GM19324 (cell line): Measurements from ENCODE around the gene POLR1E.

Experiments used
- ATAC-seq: cut with Tn5 transposase; IDR thresholded peaks from one replicate; pipeline ENCODE4 v1.9.1; 2021; ENCODE audit warnings: mild to moderate bottlenecking, moderate library complexity; ENCODE audit not compliant: unreplicated experiment, low FRiP score

The POLR1E gene

GRCh38 chr9:37485389-37486255 is at the start of gene POLR1E:
TSS of gene POLR1E (plus strand) at chr9:37485948. CDS start at chr9:37486048, 100 bp downstream.
- ATAC-seq, result peak; percentile 98

- ATAC-seq, result no peak
Observed at GRCh38 chr9:37436540-37436939, 49.2 kb upstream of the POLR1E start.

DNA sequence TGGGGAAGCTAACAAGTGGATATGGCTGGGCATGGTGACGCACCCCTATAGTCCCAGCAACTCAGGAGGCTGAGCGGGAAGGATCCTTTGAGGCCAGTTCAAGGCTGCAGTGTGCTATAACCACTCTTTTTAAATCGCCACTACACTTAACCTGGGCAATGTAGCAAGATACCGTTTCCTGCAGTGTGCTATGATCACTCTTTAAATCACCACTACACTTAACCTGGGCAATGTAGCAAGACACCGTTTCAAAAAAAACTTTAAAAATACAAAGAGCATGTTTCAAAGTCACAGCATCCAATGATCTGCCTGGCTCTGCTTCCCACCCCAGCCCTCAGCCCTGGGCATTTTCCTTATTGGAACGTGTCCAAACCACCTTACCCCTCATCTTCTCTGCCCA is 48.7 kb upstream of the POLR1E start:
- no peak for ATAC-seq

DNA sequence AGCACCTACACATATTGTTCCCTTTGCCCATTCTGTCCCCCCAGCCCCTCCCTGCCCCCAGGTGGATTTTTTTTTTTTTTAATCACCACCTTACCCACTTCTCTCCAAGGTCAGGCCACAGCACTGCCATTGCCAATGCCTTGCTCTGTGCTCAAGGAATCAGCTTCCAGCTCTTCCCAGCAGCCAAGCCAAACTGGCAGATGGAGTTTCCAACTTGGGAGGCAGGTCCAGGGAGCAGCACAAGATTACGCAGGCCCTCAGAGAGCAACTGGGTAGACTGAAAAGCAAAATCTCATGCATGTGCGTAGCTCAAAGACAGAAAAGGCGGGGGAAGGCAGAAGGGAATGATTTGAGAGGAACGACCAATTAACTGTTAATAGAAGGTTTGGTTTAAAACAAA is 48.1 kb upstream of the POLR1E start:
- no peak for ATAC-seq

DNA sequence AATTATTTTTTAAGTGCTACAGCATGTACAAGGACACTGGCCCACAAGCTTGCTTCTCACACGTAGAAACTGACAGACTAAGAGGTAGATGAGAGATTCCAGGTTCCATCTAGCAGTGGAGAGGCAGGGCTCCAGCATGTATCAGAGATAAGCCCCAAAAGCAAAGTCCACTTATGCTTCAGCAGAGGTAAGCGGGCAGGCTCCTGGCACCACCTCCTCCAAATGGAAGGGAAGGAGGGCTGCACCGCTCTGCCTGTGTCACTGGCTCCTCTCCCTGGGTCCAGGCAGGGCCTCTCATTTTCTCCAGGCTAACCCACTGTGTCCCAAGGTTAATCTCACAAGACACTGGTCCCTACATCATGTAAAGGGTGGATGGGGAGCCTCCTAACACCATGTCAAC is 47.4 kb upstream of the POLR1E start:
- ATAC-seq, result no peak

DNA sequence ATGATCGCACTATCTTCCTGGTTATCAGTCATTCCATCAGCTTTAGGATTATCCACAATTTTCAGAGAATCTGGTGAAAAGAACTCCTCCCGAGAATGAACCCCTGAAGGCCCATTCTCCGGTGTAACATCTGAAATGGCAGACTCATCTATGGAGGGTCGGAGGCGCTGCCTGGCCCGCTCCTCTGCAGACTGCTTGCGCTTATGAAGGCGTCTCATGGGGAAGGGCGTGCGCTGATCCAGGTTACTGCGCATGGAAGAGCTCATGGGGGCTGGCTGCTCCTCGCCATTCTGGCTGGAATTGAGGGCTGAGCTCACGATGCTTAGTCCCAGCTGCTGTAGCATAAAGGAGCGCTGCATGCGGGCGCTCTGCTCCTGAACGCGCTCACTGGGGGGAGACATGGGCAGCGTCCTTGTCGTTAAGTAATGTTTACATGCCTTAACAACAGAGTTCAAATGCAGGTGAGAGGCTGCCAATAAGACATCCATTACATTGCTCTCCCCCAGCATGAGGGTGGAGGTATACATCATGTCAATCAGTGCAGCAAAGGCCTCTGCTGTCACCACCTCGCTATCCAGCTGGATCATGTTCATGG is 43.9 kb upstream of the POLR1E start:
- no peak for ATAC-seq

DNA sequence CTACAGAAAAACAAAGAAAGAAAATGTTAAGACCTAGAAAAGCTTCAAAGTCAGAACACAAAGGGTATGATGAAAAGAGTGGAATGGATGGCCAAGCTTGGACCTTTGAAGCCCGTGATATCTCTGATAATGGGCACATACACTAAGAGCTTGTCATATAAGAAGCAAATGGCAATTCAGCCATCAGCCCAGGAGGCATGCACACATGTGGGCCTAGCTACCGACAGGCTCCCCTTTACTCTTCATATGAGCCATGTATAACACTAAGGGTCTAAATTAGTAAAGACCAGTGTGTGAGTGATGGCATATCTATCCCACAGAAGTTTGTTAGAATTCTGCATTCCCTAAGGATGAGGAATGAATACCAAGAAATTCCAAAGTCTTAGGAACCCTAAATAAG is 43.2 kb upstream of the POLR1E start:
- no peak for ATAC-seq

DNA sequence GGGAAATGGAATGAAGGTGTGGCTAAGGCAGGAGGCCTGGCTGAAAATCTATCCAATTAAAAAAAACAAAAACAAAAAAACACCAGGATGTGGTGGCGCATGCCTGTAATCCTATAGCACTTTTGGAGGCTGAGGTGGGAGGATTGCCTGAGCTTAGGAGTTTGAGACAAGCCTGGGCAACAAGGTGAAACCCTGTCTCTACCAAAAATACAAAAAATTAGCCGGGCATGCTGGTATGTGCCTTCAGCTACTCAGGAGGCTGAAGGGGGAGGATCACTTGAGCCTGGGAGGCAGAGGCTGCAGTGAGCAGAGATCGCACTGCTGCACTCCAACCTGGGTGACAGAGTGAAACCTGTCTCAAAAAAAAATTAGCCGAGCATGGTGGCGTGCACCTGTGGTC is 42.2 kb upstream of the POLR1E start:
- ATAC-seq, result no peak

DNA sequence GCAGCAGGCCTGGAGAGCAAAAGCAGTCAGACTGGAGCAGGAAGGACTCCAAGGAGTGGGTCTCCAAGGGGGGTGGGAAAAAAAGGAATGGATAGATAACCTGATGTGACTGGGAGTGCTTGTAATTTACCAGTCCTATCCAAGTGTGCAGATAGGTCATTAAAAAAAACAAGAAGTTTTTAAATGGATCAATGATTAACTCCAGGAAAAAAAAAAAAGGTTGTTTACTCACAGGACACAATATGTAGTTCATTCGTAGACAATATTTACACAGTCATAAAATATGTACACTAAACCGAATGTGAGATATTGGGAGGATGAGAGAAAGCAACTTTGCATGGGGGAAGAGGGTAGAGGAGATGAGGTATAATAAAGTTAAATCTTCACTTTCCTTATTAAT is 40.9 kb upstream of the POLR1E start:
- ATAC-seq, result no peak

GRCh38 chr9:37445832-37446231 is 39.9 kb upstream of the POLR1E start:
- ATAC-seq, result no peak

DNA sequence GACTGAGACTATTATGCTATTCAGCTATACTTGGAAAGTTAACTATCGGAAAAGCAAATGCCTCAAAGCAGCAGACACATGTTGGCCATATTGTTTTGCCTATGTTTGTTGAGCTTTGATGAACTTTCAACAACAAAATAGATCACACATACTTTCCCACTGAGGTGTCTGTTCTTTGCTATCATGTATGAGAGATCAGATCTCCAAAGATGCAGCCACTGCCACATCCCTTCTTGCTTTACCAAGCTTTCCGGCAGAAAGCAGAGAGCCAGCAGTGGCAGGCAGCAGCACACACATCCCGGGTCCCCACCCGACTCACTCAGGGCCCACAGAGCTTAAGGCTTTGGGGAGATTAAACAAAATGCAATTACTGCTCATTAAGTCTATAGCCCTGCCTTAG is 39.3 kb upstream of the POLR1E start:
- ATAC-seq, result no peak

GRCh38 chr9:37447111-37447510 is 38.6 kb upstream of the POLR1E start:
- ATAC-seq, result no peak

DNA sequence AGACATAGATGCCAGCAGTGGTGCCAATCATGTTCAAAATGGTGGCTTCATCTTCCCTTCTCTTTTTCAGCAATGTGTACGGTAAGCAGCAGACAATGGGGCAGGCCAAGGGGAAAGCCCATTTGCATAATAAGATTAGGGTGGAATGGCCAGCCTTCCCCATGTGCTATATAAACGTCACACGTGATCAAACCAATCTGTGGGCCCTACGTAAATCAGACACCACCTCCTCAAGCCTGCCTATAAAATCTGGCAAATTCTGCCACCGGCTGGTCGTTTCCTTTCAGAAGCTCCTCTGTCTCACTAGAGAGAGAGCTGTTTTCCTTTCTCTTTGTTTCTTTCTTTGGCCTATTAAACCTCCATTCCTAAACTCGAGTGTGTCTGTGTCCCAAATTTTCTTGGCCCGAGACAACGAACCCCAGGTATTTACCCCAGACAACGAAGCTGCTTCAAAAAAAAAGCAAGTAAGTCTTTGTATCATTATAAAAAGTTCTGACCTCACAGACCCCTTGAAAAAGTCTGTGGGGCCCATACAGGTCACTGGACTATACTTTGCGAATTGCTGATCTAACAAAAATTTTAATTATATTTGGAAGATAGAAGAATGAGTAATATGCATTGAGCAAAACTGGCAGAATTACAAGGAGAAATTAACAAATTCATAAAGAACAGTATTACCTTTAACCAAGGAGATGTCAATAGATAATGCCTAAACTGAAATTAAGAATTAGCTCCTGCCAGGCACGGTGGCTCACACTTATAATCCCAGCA is 35.7 kb upstream of the POLR1E start:
- ATAC-seq, result no peak

GRCh38 chr9:37451628-37452027 is 34.1 kb upstream of the POLR1E start:
- no peak for ATAC-seq

GRCh38 chr9:37452611-37453010 is 33.1 kb upstream of the POLR1E start:
- ATAC-seq, result no peak

- no peak for ATAC-seq
Observed at GRCh38 chr9:37453827-37454226, 31.9 kb upstream of the POLR1E start.

DNA sequence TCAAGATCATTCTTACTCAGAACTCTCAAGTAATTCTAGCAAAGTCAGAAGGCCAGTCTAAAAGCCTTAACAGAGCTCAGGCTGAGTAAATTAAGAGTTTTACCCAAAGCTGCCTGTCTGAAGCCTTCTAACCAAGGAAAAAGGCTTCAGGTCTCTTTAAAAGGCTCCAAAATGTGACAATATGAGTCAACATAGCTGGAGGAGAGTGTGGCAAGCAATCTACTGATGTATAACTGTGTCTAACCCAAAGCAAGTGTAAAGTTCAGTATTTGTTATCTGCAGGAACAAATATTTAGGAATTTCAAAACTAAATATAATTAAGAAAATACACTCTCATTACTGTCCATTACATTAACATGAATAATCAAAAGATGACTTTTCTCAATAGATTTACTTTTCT is 31.5 kb upstream of the POLR1E start:
- no peak for ATAC-seq

DNA sequence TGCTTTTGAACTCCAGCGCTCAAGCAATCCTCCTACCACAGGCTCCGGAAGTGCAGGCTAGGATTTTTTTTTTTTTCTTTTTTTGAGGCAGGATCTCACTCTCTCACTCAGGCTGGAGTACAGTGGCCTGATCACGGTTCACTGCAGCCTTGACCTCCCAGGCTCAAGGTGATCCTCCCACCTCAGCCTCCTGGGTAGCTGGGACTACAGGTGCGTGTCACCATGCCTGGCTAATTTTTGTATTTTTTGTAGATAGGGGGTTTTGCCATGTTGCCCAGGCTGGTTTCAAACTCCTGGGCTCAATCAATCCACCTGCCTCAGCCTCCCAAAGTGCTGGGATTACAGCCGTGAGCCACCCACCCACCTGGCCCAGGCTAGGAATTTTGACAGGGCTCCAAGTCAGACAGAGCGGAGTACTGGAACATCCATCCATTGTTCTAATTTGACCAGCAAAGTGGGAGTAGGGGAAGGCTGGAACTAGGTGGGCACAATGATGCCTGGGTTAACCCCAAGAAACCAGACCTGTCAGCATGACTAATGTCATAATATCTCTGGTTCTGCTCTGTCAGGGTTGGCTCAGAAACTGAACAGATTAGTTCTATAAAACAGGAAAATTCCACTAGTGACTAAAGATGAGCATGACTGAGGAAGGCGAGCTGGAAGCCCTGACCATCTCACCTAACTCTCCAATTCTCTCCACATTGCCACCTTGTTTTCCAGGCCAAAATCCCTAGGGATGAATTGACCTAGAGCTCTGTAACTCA is 29.7 kb upstream of the POLR1E start:
- no peak for ATAC-seq

DNA sequence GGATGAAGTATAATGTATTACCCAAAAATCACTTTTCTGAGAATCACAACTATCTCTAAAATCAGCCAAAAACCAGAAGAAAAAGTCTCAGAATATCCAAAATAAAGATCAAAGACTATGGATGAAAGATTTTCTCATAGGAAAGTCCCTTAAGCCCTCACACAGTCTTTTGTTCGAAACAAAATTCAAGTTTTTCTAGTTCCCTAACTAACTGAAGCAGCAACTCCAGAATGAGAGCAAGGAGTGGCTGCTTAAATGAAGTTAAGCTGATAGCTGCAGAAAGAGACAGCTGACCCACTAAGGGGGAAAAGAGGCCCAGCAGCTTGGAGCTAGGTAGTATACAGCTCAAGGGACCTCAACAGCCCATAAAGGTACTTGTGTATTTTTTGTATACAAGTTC is 28.9 kb upstream of the POLR1E start:
- no peak for ATAC-seq

DNA sequence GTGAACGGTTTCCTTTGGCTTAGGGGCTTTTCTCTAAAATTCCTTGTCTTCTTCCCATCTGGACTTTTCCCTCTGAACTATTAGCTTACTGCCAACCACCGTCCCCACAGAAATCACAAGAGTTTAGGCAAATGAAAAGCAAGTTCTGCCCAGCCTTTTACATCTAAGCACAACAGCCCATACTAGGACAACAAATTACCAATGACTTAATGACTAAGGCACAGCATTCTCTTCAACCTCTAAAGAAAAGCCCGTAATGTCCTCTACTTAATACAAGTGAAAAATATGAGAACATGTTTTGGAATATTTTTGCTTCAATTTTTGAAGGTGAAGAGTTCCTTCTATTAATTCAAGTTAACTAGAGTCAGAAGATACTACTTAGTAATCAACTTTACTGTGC is 21.7 kb upstream of the POLR1E start:
- ATAC-seq, result no peak
